Activated B cell treated with CpG ODN at 0.5 μM for 24 hours (primary cell): ENCODE data around the gene PPP2R2C. TPM values are rescaled to one million over a fixed set of nuclear protein-coding genes. Genes with fewer than 3 reads are reported as not detected.

Source experiments
- ATAC-seq: fragments of 200-7000 bp; cut with Tn5 transposase; one replicate; pipeline ENCODE4 v1.10.0; 2021; ENCODE audit warnings: low read depth, mild to moderate bottlenecking, moderate library complexity
- CTCF ChIA-PET: fragments of 350-600 bp; sonication (Branson Sonifier 250); formaldehyde crosslinking; loops from one replicate; lab custom pipeline; 2021; ENCODE audit warnings: antibody characterized with exemption; lab: Charles Lee
- POLR2A ChIA-PET: fragments of 350-600 bp; sonication (Branson Sonifier 250); formaldehyde crosslinking; loops from one replicate; lab custom pipeline; 2021; ENCODE audit warnings: antibody characterized with exemption; lab: Charles Lee
- DNase-seq: peaks from one replicate; pipeline ENCODE4 v3.0.0; 2022
- H3K27ac Mint-ChIP-seq: one replicate; pipeline ENCODE4 v1.8.0; 2020; ENCODE audit warnings: mixed read lengths
- H3K27me3 Mint-ChIP-seq: one replicate; pipeline ENCODE4 v1.8.0; 2021; ENCODE audit warnings: mixed read lengths
- H3K36me3 Mint-ChIP-seq: one replicate; pipeline ENCODE4 v1.8.0; 2021; ENCODE audit warnings: low read depth, mixed read lengths
- H3K4me1 Mint-ChIP-seq: one replicate; pipeline ENCODE4 v1.8.0; 2021; ENCODE audit warnings: mixed read lengths
- H3K4me3 Mint-ChIP-seq: one replicate; pipeline ENCODE4 v1.8.0; 2020; ENCODE audit warnings: mild to moderate bottlenecking, mixed read lengths
- H3K9me3 Mint-ChIP-seq: one replicate; pipeline ENCODE4 v1.8.0; 2020; ENCODE audit warnings: mixed read lengths
- intact Hi-C: fragments of 100-400 bp; cut with micrococcal nuclease; formaldehyde crosslinking; loops from one replicate; pipeline ENCODE4 v1.15.1; 2024
- total RNA-seq: library from RNA; stranded (reverse); gene quantifications from 2 replicates; pipeline ENCODE4 v1.2.3, GENCODE V29; 2022
- TF ChIP-seq, protein P1 (sequence below): fragments of 200-600 bp; IDR thresholded peaks from one replicate; pipeline ENCODE4 v1.8.0; 2022; ENCODE audit warnings: antibody characterized with exemption, mild to moderate bottlenecking

The PPP2R2C gene
- total RNA-seq, 1 donor from 2014 or later, result not detected

DNA sequence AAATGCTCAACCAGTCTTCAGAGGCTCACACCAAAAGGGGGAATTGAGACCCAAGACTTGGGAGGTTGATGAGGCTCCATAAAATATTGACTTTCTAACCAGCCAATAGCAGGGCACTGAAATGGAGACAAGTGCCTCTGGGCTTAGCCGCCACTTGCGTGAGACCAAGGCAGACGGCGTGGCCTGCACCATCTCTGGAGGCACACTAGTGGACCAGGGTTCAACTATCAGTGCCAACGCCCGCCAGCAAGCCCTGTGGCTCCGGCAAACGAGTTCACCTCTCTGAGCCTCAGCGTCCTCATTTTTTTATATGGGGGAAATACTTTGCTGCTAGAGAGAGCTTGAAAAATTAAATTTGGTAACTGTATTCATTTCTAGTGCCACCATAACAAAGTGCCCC is 50.3 kb downstream of the PPP2R2C start:
- H3K4me1 Mint-ChIP-seq, result no peaks in the 10 kb centered on the region
- ChIA-PET POLR2A (interaction anchor here (0.7 kb wide), 1 partner anchor 70 kb away, joined by 3 read pairs; no protein-coding TSS in a partner anchor), CTCF (no interaction called here)
- no peak for ATAC-seq
- TF ChIP-seq, protein P1, sequence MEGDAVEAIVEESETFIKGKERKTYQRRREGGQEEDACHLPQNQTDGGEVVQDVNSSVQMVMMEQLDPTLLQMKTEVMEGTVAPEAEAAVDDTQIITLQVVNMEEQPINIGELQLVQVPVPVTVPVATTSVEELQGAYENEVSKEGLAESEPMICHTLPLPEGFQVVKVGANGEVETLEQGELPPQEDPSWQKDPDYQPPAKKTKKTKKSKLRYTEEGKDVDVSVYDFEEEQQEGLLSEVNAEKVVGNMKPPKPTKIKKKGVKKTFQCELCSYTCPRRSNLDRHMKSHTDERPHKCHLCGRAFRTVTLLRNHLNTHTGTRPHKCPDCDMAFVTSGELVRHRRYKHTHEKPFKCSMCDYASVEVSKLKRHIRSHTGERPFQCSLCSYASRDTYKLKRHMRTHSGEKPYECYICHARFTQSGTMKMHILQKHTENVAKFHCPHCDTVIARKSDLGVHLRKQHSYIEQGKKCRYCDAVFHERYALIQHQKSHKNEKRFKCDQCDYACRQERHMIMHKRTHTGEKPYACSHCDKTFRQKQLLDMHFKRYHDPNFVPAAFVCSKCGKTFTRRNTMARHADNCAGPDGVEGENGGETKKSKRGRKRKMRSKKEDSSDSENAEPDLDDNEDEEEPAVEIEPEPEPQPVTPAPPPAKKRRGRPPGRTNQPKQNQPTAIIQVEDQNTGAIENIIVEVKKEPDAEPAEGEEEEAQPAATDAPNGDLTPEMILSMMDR, result no peak
- no peak overlapping the region for H3K4me3 Mint-ChIP-seq
- H3K9me3 Mint-ChIP-seq, result no peaks in the 10 kb centered on the region
- H3K27ac Mint-ChIP-seq, result no peak overlapping the region
- no peak for DNase-seq
- peaks cover 2% of the 10 kb centered on the region for H3K27me3 Mint-ChIP-seq
- intact Hi-C loops, result no loop called here
- H3K36me3 Mint-ChIP-seq, result no peaks in the 10 kb centered on the region

DNA sequence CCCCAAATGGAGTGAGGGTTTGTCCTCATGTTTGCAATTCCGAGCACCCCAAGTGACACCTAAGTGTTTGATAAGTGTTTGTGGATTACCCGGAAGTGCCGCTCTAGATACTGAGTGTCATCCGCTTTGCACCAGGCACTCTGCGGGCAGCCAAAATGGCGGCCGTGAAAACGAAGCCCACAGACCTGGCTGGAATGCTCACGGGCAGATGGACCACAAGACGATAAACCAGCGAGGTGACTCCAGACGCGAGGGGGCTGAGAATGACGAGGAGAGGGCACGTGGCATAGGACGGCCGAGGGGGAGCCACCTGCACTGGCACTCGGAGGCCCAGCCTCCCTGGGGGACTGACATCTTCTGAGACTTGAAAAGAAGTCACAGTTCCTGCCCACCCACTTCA is 51.0 kb downstream of the PPP2R2C start:
- H3K36me3 Mint-ChIP-seq, result no peaks in the 10 kb centered on the region
- CTCF ChIA-PET, result no interaction called here
- TF ChIP-seq, protein P1, result no peak
- H3K4me3 Mint-ChIP-seq, result no peak overlapping the region
- H3K4me1 Mint-ChIP-seq, result no peaks in the 10 kb centered on the region
- H3K27ac Mint-ChIP-seq, result no peak overlapping the region
- DNase-seq, result no peak
- POLR2A ChIA-PET, result interaction anchor here (0.7 kb wide), 1 partner anchor 69 kb away, joined by 3 read pairs; no protein-coding TSS in a partner anchor
- intact Hi-C loops, result no loop called here
- no peak for ATAC-seq
- H3K9me3 Mint-ChIP-seq, result no peaks in the 10 kb centered on the region
- H3K27me3 Mint-ChIP-seq, result peaks cover 2% of the 10 kb centered on the region

- TF ChIP-seq, protein P1, result no peak
- ATAC-seq (no peak), DNase-seq (no peak)
- CTCF ChIA-PET, result no interaction called here
- Mint-ChIP-seq H3K4me1 (no peaks in the 10 kb centered on the region), H3K9me3 (no peaks in the 10 kb centered on the region), H3K4me3 (no peak overlapping the region), H3K27ac (no peak overlapping the region), H3K36me3 (no peaks in the 10 kb centered on the region), H3K27me3 (peaks cover 6% of the 10 kb centered on the region)
- POLR2A ChIA-PET, result no interaction called here
- intact Hi-C loops, result no loop called here
Observed at GRCh38 chr4:6420972-6421371, 51.4 kb downstream of the PPP2R2C start.

GRCh38 chr4:6420036-6420435 is 52.4 kb downstream of the PPP2R2C start:
- peaks cover 11% of the 10 kb centered on the region for H3K27me3 Mint-ChIP-seq
- ChIA-PET CTCF (no interaction called here), POLR2A (no interaction called here)
- intact Hi-C loops, result no loop called here
- no peaks in the 10 kb centered on the region for H3K4me1 Mint-ChIP-seq
- no peak for ATAC-seq
- TF ChIP-seq, protein P1, result no peak
- no peaks in the 10 kb centered on the region for H3K36me3 Mint-ChIP-seq
- no peak overlapping the region for H3K27ac Mint-ChIP-seq
- DNase-seq, result no peak
- H3K4me3 Mint-ChIP-seq, result no peak overlapping the region
- H3K9me3 Mint-ChIP-seq, result no peaks in the 10 kb centered on the region

DNA sequence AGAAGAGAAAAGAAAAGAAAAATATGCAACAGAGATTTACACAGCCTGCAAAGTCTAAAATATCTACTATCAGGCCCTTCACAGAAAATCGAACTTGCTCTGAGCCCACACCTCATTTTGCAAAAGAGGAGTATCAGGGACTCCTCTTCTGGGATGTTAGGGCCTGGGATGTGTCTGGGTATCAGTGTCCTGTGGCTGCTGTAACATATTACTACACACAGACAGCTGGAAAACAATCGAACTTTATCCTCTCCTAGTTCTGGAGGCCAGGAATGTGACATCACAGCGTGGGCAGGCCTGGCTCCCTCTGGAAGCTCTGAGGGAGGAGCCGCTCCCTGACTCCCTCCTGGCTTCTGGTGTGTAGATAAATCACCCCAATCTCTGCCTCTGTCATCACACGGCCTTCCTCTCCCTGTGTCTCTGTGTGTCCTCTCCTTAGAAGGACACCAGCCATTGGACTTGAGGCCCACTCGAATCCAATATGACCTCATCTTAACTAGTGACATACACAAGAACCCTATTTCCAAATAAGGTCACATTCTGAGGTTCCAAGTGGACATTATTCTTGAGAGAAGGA is 52.9 kb downstream of the PPP2R2C start:
- Mint-ChIP-seq H3K27ac (no peak overlapping the region), H3K9me3 (no peaks in the 10 kb centered on the region), H3K27me3 (peaks cover 14% of the 10 kb centered on the region), H3K4me1 (no peaks in the 10 kb centered on the region), H3K36me3 (no peaks in the 10 kb centered on the region), H3K4me3 (no peak overlapping the region)
- ChIA-PET POLR2A (no interaction called here), CTCF (no interaction called here)
- DNase-seq (no peak), ATAC-seq (no peak)
- intact Hi-C loops, result no loop called here
- TF ChIP-seq, protein P1, result no peak
